ENCODE data around the gene C1orf21.

- no peak for TF ChIP-seq CTCF (IDR thresholded peaks at IDR 0.05)
- TF ChIP-seq FOXP1 (CRISPR knock-in tag; IDR thresholded peaks at IDR 0.05; ENCODE audit: borderline replicate concordance) = no peak
- no peak for TF ChIP-seq USF2 (CRISPR knock-in tag; IDR thresholded peaks at IDR 0.05)
- no peak for TF ChIP-seq MAX (CRISPR knock-in tag; IDR thresholded peaks at IDR 0.05)
- TF ChIP-seq NR3C1 (CRISPR knock-in tag; conservative IDR thresholded peaks at IDR 0.05; ENCODE audit: low read depth) = no peak
- no peak for TF ChIP-seq JUN (CRISPR knock-in tag; IDR thresholded peaks at IDR 0.05)
- TF ChIP-seq FOXJ3 (CRISPR knock-in tag; IDR thresholded peaks at IDR 0.05; ENCODE audit: borderline replicate concordance) = no peak
- TF ChIP-seq ATF6 (CRISPR knock-in tag; IDR thresholded peaks at IDR 0.05) = no peak
Observed at GRCh38 chr1:184489908-184490307, 103.1 kb downstream of the C1orf21 start.

Data from WTC11 (cell line).